NCI-H345 (cell line): ENCODE results near the gene CCSER2.
"Not testable (repeated sequence)": the region's sequence is repeated elsewhere in the genome, so short reads cannot be mapped to it uniquely, and the experiment has no call there.

Experiments used
- DNase-seq: peaks from one replicate; lab custom pipeline; 2025; lab: John Stamatoyannopoulos, UW

Gene CCSER2

GRCh38 chr10:84452003-84452402 lies 123.6 kb downstream of the CCSER2 start:
- DNase-seq, result no peak

- DNase-seq, result no peak
These were observed 124.9 kb downstream of the CCSER2 start for GRCh38 chr10:84453303-84453702.

GRCh38 chr10:84456126-84456525 lies 127.7 kb downstream of the CCSER2 start:
- no peak for DNase-seq

GRCh38 chr10:84460520-84460919 lies 132.1 kb downstream of the CCSER2 start:
- DNase-seq, result no peak

GRCh38 chr10:84469470-84469869 lies 141.1 kb downstream of the CCSER2 start:
- no peak for DNase-seq

GRCh38 chr10:84473136-84473535 lies 144.7 kb downstream of the CCSER2 start:
- no peak for DNase-seq

- no peak for DNase-seq
These were observed 149.2 kb downstream of the CCSER2 start for GRCh38 chr10:84477398-84478128.

GRCh38 chr10:84478151-84478550 lies 149.8 kb downstream of the CCSER2 start:
- DNase-seq, result no peak

- no peak for DNase-seq
These were observed 150.3 kb downstream of the CCSER2 start for GRCh38 chr10:84478679-84479078.

GRCh38 chr10:84484541-84484940 lies 156.2 kb downstream of the CCSER2 start:
- DNase-seq, result no peak

- no peak for DNase-seq
These were observed 165.0 kb downstream of the CCSER2 start for GRCh38 chr10:84493361-84493760.

GRCh38 chr10:84493951-84494848 lies 165.8 kb downstream of the CCSER2 start:
- DNase-seq, result no peak

GRCh38 chr10:84494849-84495180 lies 166.4 kb downstream of the CCSER2 start:
- no peak for DNase-seq

- no peak for DNase-seq
These were observed 169.6 kb downstream of the CCSER2 start for GRCh38 chr10:84497978-84498377.

- DNase-seq, result not testable (repeated sequence)
These were observed 170.7 kb downstream of the CCSER2 start for GRCh38 chr10:84499039-84499438.

GRCh38 chr10:84499846-84500245 lies 171.5 kb downstream of the CCSER2 start:
- no peak for DNase-seq

GRCh38 chr10:84510121-84510520 lies 181.7 kb downstream of the CCSER2 start:
- DNase-seq, result no peak

- DNase-seq, result no peak
These were observed 182.7 kb downstream of the CCSER2 start for GRCh38 chr10:84511106-84511505.

GRCh38 chr10:84511709-84512285 lies 183.4 kb downstream of the CCSER2 start:
- DNase-seq, result no peak

- no peak for DNase-seq
These were observed 189.2 kb downstream of the CCSER2 start for GRCh38 chr10:84517554-84517953.

- no peak for DNase-seq
These were observed 190.8 kb downstream of the CCSER2 start for GRCh38 chr10:84519235-84519634.

GRCh38 chr10:84521013-84521412 lies 192.6 kb downstream of the CCSER2 start:
- no peak for DNase-seq

GRCh38 chr10:84521468-84521867 lies 193.1 kb downstream of the CCSER2 start:
- no peak for DNase-seq
